ENCODE measurements around the gene NUDT17. TPM values are rescaled to one million over a fixed set of nuclear protein-coding genes. Genes with fewer than 3 reads are reported as not detected.

Gene NUDT17
- polyA plus RNA-seq, 1 experiment, result 3.3 TPM

- Histone ChIP-seq H3K27me3 (ENCODE audit: control insufficient read depth, insufficient read depth, low read length) (no peaks in the 10 kb centered on the region), H3K9me3 (ENCODE audit: control insufficient read depth, insufficient read depth, low read length) (no peaks in the 10 kb centered on the region; the same call in 1 of the 2 replicates), H3K27ac (ENCODE audit: low read depth, low read length) (no peak overlapping the region), H3K4me3 (ENCODE audit: low read depth, low read length) (peak overlapping the region; percentile 13; the same call in 1 of the 2 replicates)
- no peak for DNase-seq (ENCODE audit: low read depth, low spot score)
- CTCF ChIA-PET, result interaction anchor here (4.8 to 5.9 kb wide), 3 partner anchors 10 to 53 kb away, joined by 26 to 104 read pairs (median 40); partner anchors contain the start of genes ITGA10 and NUDT17
- TF ChIP-seq, protein P1, sequence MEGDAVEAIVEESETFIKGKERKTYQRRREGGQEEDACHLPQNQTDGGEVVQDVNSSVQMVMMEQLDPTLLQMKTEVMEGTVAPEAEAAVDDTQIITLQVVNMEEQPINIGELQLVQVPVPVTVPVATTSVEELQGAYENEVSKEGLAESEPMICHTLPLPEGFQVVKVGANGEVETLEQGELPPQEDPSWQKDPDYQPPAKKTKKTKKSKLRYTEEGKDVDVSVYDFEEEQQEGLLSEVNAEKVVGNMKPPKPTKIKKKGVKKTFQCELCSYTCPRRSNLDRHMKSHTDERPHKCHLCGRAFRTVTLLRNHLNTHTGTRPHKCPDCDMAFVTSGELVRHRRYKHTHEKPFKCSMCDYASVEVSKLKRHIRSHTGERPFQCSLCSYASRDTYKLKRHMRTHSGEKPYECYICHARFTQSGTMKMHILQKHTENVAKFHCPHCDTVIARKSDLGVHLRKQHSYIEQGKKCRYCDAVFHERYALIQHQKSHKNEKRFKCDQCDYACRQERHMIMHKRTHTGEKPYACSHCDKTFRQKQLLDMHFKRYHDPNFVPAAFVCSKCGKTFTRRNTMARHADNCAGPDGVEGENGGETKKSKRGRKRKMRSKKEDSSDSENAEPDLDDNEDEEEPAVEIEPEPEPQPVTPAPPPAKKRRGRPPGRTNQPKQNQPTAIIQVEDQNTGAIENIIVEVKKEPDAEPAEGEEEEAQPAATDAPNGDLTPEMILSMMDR (IDR thresholded peaks at IDR 0.05; ENCODE audit: low read depth, low read length), result no peak
- POLR2A ChIA-PET, result interaction anchor here (4.4 kb wide), 1 partner anchor 10 kb away, joined by 116 read pairs; the partner anchor contains the start of gene NUDT17
These were observed 11.7 kb downstream of the NUDT17 start for GRCh38 chr1:145857170-145857569.

DNA sequence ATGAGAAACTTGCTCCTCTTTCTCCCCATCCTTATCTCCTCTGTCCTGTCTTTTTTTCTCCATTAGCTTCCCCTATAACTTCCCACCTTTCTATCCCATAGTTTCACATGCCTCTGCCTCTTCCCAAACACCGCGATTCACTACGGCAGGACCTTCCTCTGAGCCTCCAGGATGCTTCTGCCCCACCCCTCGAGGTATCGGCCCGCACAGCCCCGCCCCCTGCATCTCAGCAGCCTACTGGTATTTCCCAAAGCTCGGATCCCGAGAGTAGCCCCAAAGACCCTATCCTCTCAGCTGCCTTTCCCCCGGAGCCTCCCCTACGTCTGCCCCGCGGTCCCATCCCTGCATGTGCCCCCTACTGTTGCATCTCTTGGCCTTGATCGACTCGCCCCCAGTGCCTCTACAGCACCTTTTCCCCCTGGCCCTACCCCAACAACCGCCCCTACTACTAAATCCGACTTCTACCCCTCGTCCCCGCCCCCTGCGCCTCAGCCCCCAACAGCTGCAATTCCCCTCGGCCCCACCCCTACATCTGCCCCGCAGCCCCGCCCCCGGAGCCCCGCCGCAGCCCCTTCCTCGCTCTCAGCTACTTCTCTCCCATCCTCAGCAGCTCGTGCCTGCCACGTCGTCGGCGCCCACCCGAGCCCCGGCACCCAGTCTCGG lies 12.9 kb downstream of the NUDT17 start:
- Histone ChIP-seq H3K27me3 (ENCODE audit: control insufficient read depth, insufficient read depth, low read length) (no peaks in the 10 kb centered on the region), H3K4me3 (ENCODE audit: low read depth, low read length) (peak overlapping the region; percentile 91), H3K9me3 (ENCODE audit: control insufficient read depth, insufficient read depth, low read length) (no peaks in the 10 kb centered on the region; the same call in 1 of the 2 replicates), H3K27ac (ENCODE audit: low read depth, low read length) (peak overlapping the region; percentile 52)
- CTCF ChIA-PET, result interaction anchor here (0.7 to 5.9 kb wide), 11 partner anchors 11 to 174 kb away, joined by 3 to 104 read pairs (median 5); partner anchors contain the start of genes ITGA10 and NUDT17
- TF ChIP-seq, protein P1 (IDR thresholded peaks at IDR 0.05; ENCODE audit: low read depth, low read length), result 0 out of 2 replicates have a peak, but pooled peaks have one; percentile 6
- no peak for DNase-seq (ENCODE audit: low read depth, low spot score)
- POLR2A ChIA-PET, result interaction anchor here (0.9 to 4.4 kb wide), 13 partner anchors 10 to 179 kb away, joined by 4 to 116 read pairs (median 10); partner anchors contain the start of genes ANKRD34A, ANKRD35, LIX1L and NUDT17

GRCh38 chr1:145858901-145859490 lies 13.6 kb downstream of the NUDT17 start, which contains the start of gene PIAS3:
Gene PIAS3, minus strand, starts transcription at chr1:145859081. Its CDS starts 91 bp downstream, at chr1:145858990.
- TF ChIP-seq, protein P1 (IDR thresholded peaks at IDR 0.05; ENCODE audit: low read depth, low read length), result no peak
- peak within 1 kb of the TSS; percentile 95 for H3K4me3 ChIP-seq (ENCODE audit: low read depth, low read length)
- H3K27ac ChIP-seq (ENCODE audit: low read depth, low read length), result peak within 1 kb of the TSS; percentile 70
- H3K9me3 ChIP-seq (ENCODE audit: control insufficient read depth, insufficient read depth, low read length), result no peaks in the 10 kb centered on the region; the same call in 1 of the 2 replicates
- ChIA-PET POLR2A (interaction anchor here (0.6 to 4.4 kb wide), 16 partner anchors 10 to 1358 kb away, joined by 3 to 116 read pairs (median 8); partner anchors contain the start of genes ANKRD34A, ANKRD35, LIX1L and NUDT17), CTCF (interaction anchor here (0.7 to 5.9 kb wide), 13 partner anchors 10 to 174 kb away, joined by 3 to 104 read pairs (median 4); partner anchors contain the start of genes ITGA10, NUDT17 and RBM8A)
- DNase-seq (ENCODE audit: low read depth, low spot score), result peak; percentile 88
- H3K27me3 ChIP-seq (ENCODE audit: control insufficient read depth, insufficient read depth, low read length), result no peaks in the 10 kb centered on the region

DNA sequence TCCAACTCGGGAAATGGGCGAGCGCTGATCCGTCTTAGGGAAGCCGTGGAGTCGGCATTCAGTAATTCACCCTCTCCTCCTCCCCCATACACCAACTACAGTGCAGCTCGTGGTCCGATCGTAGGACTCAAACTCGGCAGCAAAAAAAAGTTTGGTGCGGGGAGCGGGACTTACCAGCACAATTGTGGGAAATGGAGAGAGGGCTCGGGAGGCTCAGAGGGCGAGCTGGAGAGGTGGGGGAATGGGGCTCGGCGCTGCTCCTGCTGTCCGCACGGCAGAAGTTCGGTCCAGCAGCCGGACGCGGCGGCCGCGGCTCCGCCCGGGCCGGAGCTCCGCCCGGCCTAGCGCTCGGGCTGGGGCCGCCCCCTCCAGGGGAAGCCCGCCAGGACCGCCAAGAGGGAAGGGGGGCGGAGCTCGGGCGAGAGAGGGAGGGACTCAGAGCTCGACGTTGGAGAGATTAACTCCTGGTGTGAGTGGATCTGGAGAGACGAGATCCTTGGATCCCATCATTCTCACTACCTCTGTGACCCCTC lies 14.1 kb downstream of the NUDT17 start:
- CTCF ChIA-PET, result interaction anchor here (1.1 to 5.9 kb wide), 10 partner anchors 12 to 173 kb away, joined by 3 to 104 read pairs (median 6); partner anchors contain the start of genes ITGA10, NUDT17 and RBM8A
- POLR2A ChIA-PET, result interaction anchor here (0.6 to 4.4 kb wide), 16 partner anchors 9 to 1357 kb away, joined by 3 to 116 read pairs (median 8); partner anchors contain the start of genes ANKRD34A, ANKRD35, LIX1L and NUDT17
- TF ChIP-seq, protein P1 (IDR thresholded peaks at IDR 0.05; ENCODE audit: low read depth, low read length), result no peak
- peak overlapping the region; percentile 70 for H3K27ac ChIP-seq (ENCODE audit: low read depth, low read length)
- no peaks in the 10 kb centered on the region; the same call in 1 of the 2 replicates for H3K9me3 ChIP-seq (ENCODE audit: control insufficient read depth, insufficient read depth, low read length)
- no peaks in the 10 kb centered on the region for H3K27me3 ChIP-seq (ENCODE audit: control insufficient read depth, insufficient read depth, low read length)
- H3K4me3 ChIP-seq (ENCODE audit: low read depth, low read length), result peak overlapping the region; percentile 95
- DNase-seq (ENCODE audit: low read depth, low spot score), result peak; percentile 60

Measured in AG04450 (cell line).